ENCODE results near the gene FSTL5.

GRCh38 chr4:161920304-161921052 lies 243.3 kb downstream of the FSTL5 start:
- TF ChIP-seq CTCF (IDR thresholded peaks at IDR 0.05) = no peak
- no peak for TF ChIP-seq EP300 (IDR thresholded peaks at IDR 0.05)
- no peak for TF ChIP-seq POLR2A (IDR thresholded peaks at IDR 0.05)

Data from suprapubic skin (tissue), 3 donors.